Endothelial cell of hepatic sinusoid (primary cell): Measurements from ENCODE around the gene MARK2.

Experiments
- in situ Hi-C: cut with HindIII; loops from 2 replicates; pipeline ENCODE4 v1.10.0; 2017; ENCODE audit warnings: low sequenced_read_pairs

MARK2 gene

GRCh38 chr11:63826471-63827190, 12.3 kb upstream of the MARK2 start:
- in situ Hi-C loops = no loop called here

DNA sequence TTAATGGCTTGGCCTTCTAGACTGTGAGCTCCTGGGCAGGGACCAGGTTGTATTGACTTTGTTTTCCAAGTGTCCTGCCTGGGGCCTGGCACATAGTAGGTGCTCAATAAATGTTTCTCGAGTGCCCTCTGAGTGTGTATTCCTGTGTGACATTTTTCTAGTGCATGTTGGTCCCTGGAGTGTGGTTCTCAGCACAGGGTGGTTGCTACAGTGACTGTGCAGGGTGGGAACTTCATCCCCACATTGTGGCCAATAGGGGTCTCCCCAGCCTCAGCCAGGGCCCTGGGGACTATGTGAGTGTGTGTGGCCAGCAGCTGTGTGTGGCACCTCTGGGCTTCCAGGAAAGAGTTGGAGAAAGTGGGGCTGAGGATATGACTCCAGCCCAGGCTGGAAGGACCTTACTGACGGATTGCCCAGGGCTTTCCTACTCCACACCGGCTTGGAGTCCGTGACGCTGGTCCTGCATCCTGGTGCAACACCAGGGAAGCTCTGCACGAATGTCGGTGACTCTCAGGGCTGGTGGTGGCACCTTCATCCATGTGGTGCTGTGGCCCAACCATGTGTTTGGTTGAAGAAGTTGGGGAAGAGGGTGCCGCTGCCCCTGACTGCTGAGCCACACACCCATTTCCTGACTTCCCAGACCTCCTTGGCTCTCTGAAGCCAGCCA, 9.0 kb upstream of the MARK2 start:
- in situ Hi-C loops = no loop called here

GRCh38 chr11:63831326-63831725, 7.6 kb upstream of the MARK2 start:
- in situ Hi-C loops = no loop called here

- in situ Hi-C loops = no loop called here
These were observed 6.6 kb upstream of the MARK2 start for GRCh38 chr11:63832336-63832735.

DNA sequence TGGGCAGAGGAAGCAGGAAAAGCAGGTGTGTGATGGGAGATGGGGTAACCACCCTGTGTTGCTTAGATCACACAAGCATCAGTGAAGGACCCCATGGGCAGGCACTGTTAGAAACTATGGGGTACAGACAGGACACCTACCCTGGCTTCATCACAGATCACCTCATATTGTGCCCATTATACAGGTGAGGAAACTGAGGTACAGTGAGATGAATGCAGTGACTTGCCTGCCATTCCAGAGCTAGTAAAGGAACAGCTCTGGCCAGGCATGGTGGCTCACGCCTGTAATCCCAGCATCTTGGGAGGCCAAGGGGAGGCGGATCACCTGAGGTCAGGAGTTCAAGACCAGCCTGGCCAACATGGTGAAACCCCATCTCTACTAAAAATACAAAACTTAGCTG, 5.9 kb upstream of the MARK2 start:
- in situ Hi-C loops = no loop called here

GRCh38 chr11:63834535-63835157, 4.3 kb upstream of the MARK2 start:
- in situ Hi-C loops = loop anchor here (5.0 kb wide), 2 partner anchors 58 to 98 kb away; no protein-coding TSS in a partner anchor

DNA sequence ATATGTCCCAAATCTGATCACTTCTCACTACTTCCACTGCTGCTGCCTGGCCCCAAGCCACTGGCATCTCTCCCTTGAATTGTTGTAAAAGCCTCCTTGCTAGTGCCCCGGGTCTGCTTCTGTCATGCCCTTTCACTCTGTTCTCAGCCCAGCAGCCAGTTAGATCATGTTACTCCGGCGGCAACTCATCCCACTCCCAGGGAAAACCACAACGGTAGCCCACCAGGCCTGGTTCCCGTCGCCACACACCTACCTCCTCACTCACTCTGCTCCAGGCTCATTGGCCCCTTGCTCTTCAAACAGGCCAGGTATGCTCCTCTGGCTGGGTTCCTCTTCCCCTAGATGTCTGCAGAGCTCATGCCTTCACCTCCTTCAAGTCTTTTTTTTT, 3.8 kb upstream of the MARK2 start:
- in situ Hi-C loops = loop anchor here (5.0 kb wide), 2 partner anchors 57 to 97 kb away; no protein-coding TSS in a partner anchor

GRCh38 chr11:63837027-63837688, 1.8 kb upstream of the MARK2 start:
- in situ Hi-C loops = loop anchor here (5.0 kb wide), 2 partner anchors 55 to 95 kb away; no protein-coding TSS in a partner anchor

DNA sequence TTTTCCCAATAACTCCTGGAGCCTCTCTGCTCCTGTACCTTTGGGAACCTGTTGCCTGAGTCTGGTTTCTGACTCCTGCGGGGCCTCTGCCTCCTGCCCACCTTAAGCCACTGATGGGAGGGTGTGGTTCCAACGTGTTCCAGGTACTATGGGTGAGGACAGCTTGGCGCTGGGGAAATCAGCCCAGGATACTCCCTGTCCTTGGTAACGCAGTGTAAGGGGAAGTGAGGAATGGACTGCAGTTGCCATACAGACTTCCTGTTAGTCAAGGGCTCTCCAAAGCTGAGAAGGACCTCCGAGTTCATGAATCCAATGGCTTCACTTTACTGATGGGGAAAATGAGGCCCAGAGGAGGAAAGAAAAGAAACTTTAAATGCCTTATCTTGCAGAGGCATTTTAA, 1.2 kb upstream of the MARK2 start:
- in situ Hi-C loops = loop anchor here (5.0 kb wide), 2 partner anchors 55 to 95 kb away; no protein-coding TSS in a partner anchor

GRCh38 chr11:63838150-63838677, 696 bp upstream of the MARK2 start:
- in situ Hi-C loops = loop anchor here (5.0 kb wide), 2 partner anchors 54 to 94 kb away; no protein-coding TSS in a partner anchor

DNA sequence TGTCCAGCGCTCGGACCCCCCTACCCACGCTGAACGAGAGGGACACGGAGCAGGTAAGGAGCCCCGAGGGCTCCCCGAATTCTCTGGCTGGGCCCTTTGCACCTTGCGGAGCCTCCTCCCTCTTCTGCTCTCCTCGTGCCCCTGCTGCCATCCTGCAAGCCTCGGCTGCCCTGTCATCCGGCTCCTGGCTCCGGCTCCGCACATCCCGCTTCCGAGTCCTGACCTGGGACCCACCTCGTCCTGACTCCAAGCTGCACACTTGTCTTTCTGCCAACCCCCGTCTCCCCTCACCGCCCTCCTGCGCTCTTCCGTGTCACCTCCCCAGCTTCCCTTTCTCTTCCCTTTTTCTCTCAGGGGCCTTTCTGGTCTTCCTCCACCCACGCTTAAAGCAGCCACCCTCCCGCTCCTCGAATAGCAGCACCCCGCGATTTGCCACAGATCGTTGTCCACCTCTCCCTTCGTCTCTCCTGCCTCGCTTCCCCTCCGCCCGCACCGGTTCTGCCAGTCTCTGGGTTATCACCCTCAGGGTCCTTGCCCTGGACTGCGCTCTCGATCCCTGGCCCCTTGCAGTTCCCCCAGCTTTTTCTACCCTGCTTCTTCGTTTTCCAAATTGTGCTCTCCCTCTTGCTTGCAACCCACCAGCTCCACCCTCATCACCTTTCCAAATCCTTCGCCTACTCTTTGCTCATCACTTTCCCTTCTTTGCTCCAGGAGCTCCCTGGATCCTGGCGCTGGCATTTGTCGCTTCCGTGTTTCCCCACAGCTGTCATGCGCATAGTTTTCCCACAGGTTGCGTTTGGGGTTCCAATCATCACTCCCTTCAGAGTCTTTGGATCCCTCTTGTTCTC, 822 bp downstream of the MARK2 start:
- in situ Hi-C loops = loop anchor here (5.0 kb wide), 2 partner anchors 53 to 93 kb away; no protein-coding TSS in a partner anchor

DNA sequence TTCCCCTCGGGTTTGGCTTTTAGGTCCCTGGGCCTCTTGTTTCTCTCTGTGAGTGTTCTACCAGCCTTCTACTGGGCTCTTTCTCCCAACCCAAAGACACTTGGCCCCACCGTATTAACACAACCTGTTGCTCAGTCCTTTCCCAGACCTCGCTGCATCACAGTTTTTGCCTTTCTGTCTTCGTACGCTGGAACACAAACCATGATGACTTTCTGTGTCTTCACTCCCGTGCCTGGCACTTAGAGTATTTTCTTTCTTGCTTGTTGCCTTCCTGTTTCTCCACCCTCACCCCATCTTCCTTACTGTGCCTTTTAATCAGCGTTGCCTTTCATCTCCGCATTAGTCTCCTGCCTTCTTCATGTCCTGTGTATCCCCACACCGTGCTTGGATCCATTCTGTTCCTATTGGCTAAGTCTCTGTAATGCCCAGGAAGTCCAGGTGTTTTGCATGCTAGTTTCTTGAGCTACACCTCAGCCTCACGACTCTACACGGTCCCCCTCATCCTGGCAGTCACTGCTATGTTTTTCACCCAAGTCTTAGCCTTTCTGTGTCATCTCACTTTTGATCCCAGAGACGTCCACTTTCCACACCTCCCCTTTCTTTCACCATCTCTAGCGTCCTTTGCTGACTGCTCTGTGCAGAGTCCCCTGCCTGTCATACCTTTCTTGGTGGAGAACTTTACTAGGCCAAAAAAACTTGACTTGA, 1.6 kb downstream of the MARK2 start:
- in situ Hi-C loops = no loop called here

DNA sequence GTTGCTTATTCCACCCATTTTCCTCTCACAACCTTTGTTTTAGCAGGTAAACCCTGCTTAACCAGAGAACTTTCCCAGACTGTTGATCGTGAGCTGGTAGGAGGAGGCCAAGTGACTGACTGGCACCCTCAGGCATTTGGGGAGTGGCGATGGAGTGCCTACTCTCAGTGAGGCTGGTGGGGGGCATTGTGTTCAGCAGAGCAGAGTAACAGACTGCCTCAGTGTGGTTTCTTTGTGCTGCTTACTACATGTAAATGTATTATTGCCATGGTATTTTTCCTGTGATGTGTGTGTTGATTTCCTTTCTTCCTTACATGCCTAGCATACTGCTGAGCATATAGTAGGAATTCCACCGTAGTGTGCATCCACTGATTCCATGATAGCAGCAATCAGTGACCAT, 2.6 kb downstream of the MARK2 start:
- in situ Hi-C loops = no loop called here

GRCh38 chr11:63843041-63843440, 4.1 kb downstream of the MARK2 start:
- in situ Hi-C loops = no loop called here

- in situ Hi-C loops = no loop called here
These were observed 5.9 kb downstream of the MARK2 start for GRCh38 chr11:63844836-63845235.

GRCh38 chr11:63845303-63845702, 6.4 kb downstream of the MARK2 start:
- in situ Hi-C loops = no loop called here

DNA sequence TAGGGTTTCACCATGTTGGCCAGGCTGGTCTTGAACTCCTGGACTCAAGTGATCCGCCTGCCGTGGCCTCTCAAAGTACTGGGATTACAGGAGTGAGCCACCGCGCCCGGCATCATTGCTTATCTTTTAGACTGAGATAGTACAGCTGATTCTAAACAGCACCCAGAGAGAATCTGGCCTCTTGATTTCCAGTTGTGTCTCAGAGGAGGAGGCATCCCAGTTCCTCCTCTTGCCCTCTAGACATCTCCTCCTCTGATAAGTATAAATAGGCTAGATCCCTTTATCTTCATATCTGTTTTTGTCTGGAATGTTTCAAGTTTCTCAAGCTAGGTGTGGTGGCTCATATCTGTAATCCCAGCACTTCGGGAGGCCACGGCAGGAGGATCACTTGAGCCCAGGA, 7.0 kb downstream of the MARK2 start:
- in situ Hi-C loops = no loop called here

DNA sequence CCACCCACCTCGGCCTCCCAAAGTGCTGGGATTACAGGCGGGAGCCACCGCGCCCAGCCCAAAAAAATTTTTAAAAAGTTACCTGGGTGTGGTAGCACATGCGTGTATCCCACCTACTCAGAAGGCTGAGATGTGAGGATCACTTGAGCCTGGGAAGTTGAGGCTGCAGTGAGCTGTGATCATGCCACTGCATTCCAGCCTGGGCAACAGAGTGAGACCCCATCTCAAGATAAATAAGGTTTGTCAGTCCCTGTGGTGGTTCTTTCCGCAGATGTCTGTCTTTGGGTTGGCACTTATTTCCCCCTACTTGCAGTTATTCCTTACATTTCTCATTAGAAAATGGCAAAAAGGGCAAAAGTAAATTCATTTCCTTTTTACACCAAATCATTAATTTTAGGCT, 8.0 kb downstream of the MARK2 start:
- in situ Hi-C loops = no loop called here

- in situ Hi-C loops = no loop called here
These were observed 8.5 kb downstream of the MARK2 start for GRCh38 chr11:63847363-63847762.
